H9 (cell line): ENCODE results near the gene NACC2. TPM values are rescaled to one million over a fixed set of nuclear protein-coding genes. Genes with fewer than 3 reads are reported as not detected.

Source experiments
- DNase-seq: peaks from one replicate; pipeline ENCODE4 v3.0.0-alpha.2; 2017
- H2AFZ ChIP-seq: one replicate; pipeline ENCODE4 v1.6.1; 2013; ENCODE audit warnings: mild to moderate bottlenecking, low read length, control low read depth, moderate library complexity
- H2AK5ac ChIP-seq: 2 replicates; pipeline ENCODE4 v1.6.1; 2013; ENCODE audit warnings: low read length, control low read depth, mixed read lengths; ENCODE audit not compliant: insufficient read length
- H2BK120ac ChIP-seq: one replicate; pipeline ENCODE4 v1.6.1; 2013; ENCODE audit warnings: low read depth, mild to moderate bottlenecking, low read length, control low read depth, inconsistent platforms; ENCODE audit not compliant: poor library complexity, severe bottlenecking
- H2BK12ac ChIP-seq: 2 replicates; pipeline ENCODE4 v1.6.1; 2013; ENCODE audit warnings: low read length, control low read depth, mixed read lengths, low read depth; ENCODE audit not compliant: insufficient read length
- H2BK15ac ChIP-seq: 2 replicates; pipeline ENCODE4 v1.6.1; 2013; ENCODE audit warnings: low read depth, low read length, control low read depth
- H2BK20ac ChIP-seq: one replicate; pipeline ENCODE4 v1.6.1; 2013; ENCODE audit warnings: low read depth, mild to moderate bottlenecking, low read length, control low read depth, inconsistent platforms; ENCODE audit not compliant: poor library complexity, severe bottlenecking
- H2BK5ac ChIP-seq: 2 replicates; pipeline ENCODE4 v1.6.1; 2013; ENCODE audit warnings: low read length, control low read depth, mixed read lengths; ENCODE audit not compliant: insufficient read length
- H3K14ac ChIP-seq: 2 replicates; pipeline ENCODE4 v1.6.1; 2013; ENCODE audit warnings: low read length, control low read depth; ENCODE audit not compliant: insufficient read depth
- H3K18ac ChIP-seq: 2 replicates; pipeline ENCODE4 v1.6.1; 2013; ENCODE audit warnings: low read depth, mild to moderate bottlenecking, mixed read lengths, low read length, control low read depth; ENCODE audit not compliant: insufficient read length
- H3K23ac ChIP-seq: 2 replicates; pipeline ENCODE4 v1.6.1; 2013; ENCODE audit warnings: low read length, control low read depth, mixed read lengths, low read depth; ENCODE audit not compliant: insufficient read length
- H3K23me2 ChIP-seq: 2 replicates; pipeline ENCODE4 v1.6.1; 2013; ENCODE audit warnings: low read depth, mild to moderate bottlenecking, mixed read lengths, low read length, control low read depth; ENCODE audit not compliant: insufficient read length, poor library complexity, severe bottlenecking
- H3K27ac ChIP-seq: 2 replicates; pipeline ENCODE4 v1.5.1; 2013; ENCODE audit warnings: low read length, control low read depth, mixed read lengths, low read depth; ENCODE audit not compliant: insufficient read length
- H3K27me3 ChIP-seq: 2 replicates; pipeline ENCODE4 v1.6.1; 2013; ENCODE audit warnings: low read length, control low read depth, inconsistent platforms; ENCODE audit not compliant: insufficient read depth
- H3K4ac ChIP-seq: 2 replicates; pipeline ENCODE4 v1.6.1; 2013; ENCODE audit warnings: low read depth, mild to moderate bottlenecking, control low read depth, inconsistent platforms, low read length, moderate library complexity
- H3K4me1 ChIP-seq: 2 replicates; pipeline ENCODE4 v1.6.1; 2013; ENCODE audit warnings: low read length, control low read depth, inconsistent platforms; ENCODE audit not compliant: insufficient read depth
- H3K4me2 ChIP-seq: 2 replicates; pipeline ENCODE4 v1.6.1; 2013; ENCODE audit warnings: low read length, control low read depth, mixed read lengths; ENCODE audit not compliant: insufficient read length, insufficient read depth
- H3K56ac ChIP-seq: 2 replicates; pipeline ENCODE4 v1.6.1; 2013; ENCODE audit warnings: low read depth, mild to moderate bottlenecking, mixed read lengths, low read length, control low read depth; ENCODE audit not compliant: insufficient read length
- H3K79me1 ChIP-seq: 2 replicates; pipeline ENCODE4 v1.6.1; 2013; ENCODE audit warnings: low read depth, mild to moderate bottlenecking, moderate library complexity, low read length, control low read depth, inconsistent platforms; ENCODE audit not compliant: insufficient read depth, poor library complexity, severe bottlenecking
- H3K79me2 ChIP-seq: 2 replicates; pipeline ENCODE4 v1.6.1; 2013; ENCODE audit warnings: low read length, control low read depth, inconsistent platforms; ENCODE audit not compliant: insufficient read depth
- H3K9ac ChIP-seq: 2 replicates; pipeline ENCODE4 v1.6.1; 2013; ENCODE audit warnings: low read length, control low read depth, mixed read lengths; ENCODE audit not compliant: insufficient read length; ENCODE audit errors: extremely low read depth
- H3K9me3 ChIP-seq: one replicate; pipeline ENCODE4 v1.6.1; 2013; ENCODE audit warnings: low read depth, low read length, inconsistent platforms; ENCODE audit not compliant: control insufficient read depth
- H3T11ph ChIP-seq: one replicate; pipeline ENCODE4 v1.6.1; 2013; ENCODE audit warnings: mild to moderate bottlenecking, low read length, control low read depth, inconsistent platforms
- H4K20me1 ChIP-seq: one replicate; pipeline ENCODE4 v1.6.1; 2013; ENCODE audit not compliant: control insufficient read depth, insufficient read length, insufficient read depth
- H4K5ac ChIP-seq: 2 replicates; pipeline ENCODE4 v1.6.1; 2013; ENCODE audit warnings: low read depth, mild to moderate bottlenecking, mixed read lengths, low read length, control low read depth; ENCODE audit not compliant: insufficient read length
- H4K8ac ChIP-seq: replicated peaks from 2 replicates; pipeline ENCODE4 v1.6.1; 2013; ENCODE audit warnings: low read length, control low read depth, mixed read lengths, low read depth; ENCODE audit not compliant: insufficient read length
- H4K91ac ChIP-seq: 2 replicates; pipeline ENCODE4 v1.6.1; 2013; ENCODE audit warnings: low read depth, mild to moderate bottlenecking, moderate library complexity, mixed read lengths, low read length, control low read depth; ENCODE audit not compliant: insufficient read length
- H3K27ac Mint-ChIP-seq, 3 experiments: 2 replicates in 2 of 3; 3 replicates in 1 of 3; pipeline ENCODE4 v1.8.0; 2020 to 2021; ENCODE audit warnings: mixed read lengths in 3 of 3, mild to moderate bottlenecking in 1 of 3, moderate library complexity in 1 of 3
- H3K27me3 Mint-ChIP-seq: 2 replicates; pipeline ENCODE4 v1.8.0; 2021; ENCODE audit warnings: low read depth, mild to moderate bottlenecking, moderate library complexity, mixed read lengths
- H3K36me3 Mint-ChIP-seq, 3 experiments: 2 replicates in 2 of 3; 3 replicates in 1 of 3; pipeline ENCODE4 v1.8.0; 2020 to 2021; ENCODE audit warnings: low read depth in 3 of 3, mixed read lengths in 3 of 3; ENCODE audit not compliant: insufficient read depth in 1 of 3
- H3K4me1 Mint-ChIP-seq, 2 experiments: 2 replicates each; pipeline ENCODE4 v1.8.0; 2020; ENCODE audit warnings: mixed read lengths in 2 of 2
- H3K4me3 Mint-ChIP-seq, 2 experiments: 2 replicates in 1 of 2; 3 replicates in 1 of 2; pipeline ENCODE4 v1.8.0; 2020 to 2021; ENCODE audit warnings: mild to moderate bottlenecking in 2 of 2, mixed read lengths in 2 of 2, moderate library complexity in 1 of 2
- H3K9me3 Mint-ChIP-seq, 2 experiments: 2 replicates in 1 of 2; 3 replicates in 1 of 2; pipeline ENCODE4 v1.8.0; 2020; ENCODE audit warnings: mild to moderate bottlenecking in 2 of 2, mixed read lengths in 2 of 2, moderate library complexity in 1 of 2
- WGBS: extraction: QIAGEN DNeasy Blood & Tissue Kit; methylation state at CpG from one replicate; pipeline ENCODE4 v1.1.7; 2013; ENCODE audit warnings: missing lambda C conversion rate, low lambda C conversion rate, mixed read lengths; ENCODE audit not compliant: insufficient read length; ENCODE audit errors: extremely low coverage; 5-methylcytosine and 5-hydroxymethylcytosine counted together
- total RNA-seq: library from RNA; stranded (reverse); gene quantifications from 2 replicates; pipeline ENCODE4 v1.2.1, GENCODE V29; 2021
- TF ChIP-seq, protein P1 (sequence below): fragments of 200-600 bp; sonication (generic); conservative IDR thresholded peaks from 3 replicates; pipeline ENCODE4 v1.8.0; 2021; ENCODE audit warnings: antibody characterized with exemption, mild to moderate bottlenecking

NACC2 gene
- total RNA-seq, 1 experiment from 2014 or later: 11.5 TPM

- Histone ChIP-seq H2BK5ac (no peak overlapping the region), H3K4ac (no peak overlapping the region), H3K4me2 (no peak overlapping the region), H2BK20ac (no peak overlapping the region), H4K5ac (no peak overlapping the region), H3K9ac (no peak overlapping the region), H3K14ac (no peak overlapping the region; the same call in 1 of the 2 replicates), H3K23me2 (no peaks in the 10 kb centered on the region), H3K79me2 (no peaks in the 10 kb centered on the region), H3K23ac (no peak overlapping the region), H3K4me1 (no peaks in the 10 kb centered on the region; the same call in 1 of the 2 replicates), H4K91ac (no peak overlapping the region), H3K27ac (no peak overlapping the region), H4K8ac (no peak overlapping the region), H2BK15ac (no peak overlapping the region), H2AFZ (no peak overlapping the region), H3K18ac (no peak overlapping the region), H3K9me3 (no peaks in the 10 kb centered on the region), H2AK5ac (no peak overlapping the region), H3K27me3 (no peaks in the 10 kb centered on the region), H2BK12ac (no peak overlapping the region), H3K56ac (no peak overlapping the region), H3T11ph (no peak overlapping the region), H3K79me1 (no peaks in the 10 kb centered on the region), H2BK120ac (no peak overlapping the region), H4K20me1 (no peaks in the 10 kb centered on the region)
- no peaks in the 10 kb centered on the region; a peak in 1 of 5 replicates for H3K9me3 Mint-ChIP-seq
- peaks cover 32 to 47% of the 10 kb centered on the region in 2 experiments for H3K4me1 Mint-ChIP-seq
- no peak overlapping the region for H3K4me3 Mint-ChIP-seq
- TF ChIP-seq, protein P1, sequence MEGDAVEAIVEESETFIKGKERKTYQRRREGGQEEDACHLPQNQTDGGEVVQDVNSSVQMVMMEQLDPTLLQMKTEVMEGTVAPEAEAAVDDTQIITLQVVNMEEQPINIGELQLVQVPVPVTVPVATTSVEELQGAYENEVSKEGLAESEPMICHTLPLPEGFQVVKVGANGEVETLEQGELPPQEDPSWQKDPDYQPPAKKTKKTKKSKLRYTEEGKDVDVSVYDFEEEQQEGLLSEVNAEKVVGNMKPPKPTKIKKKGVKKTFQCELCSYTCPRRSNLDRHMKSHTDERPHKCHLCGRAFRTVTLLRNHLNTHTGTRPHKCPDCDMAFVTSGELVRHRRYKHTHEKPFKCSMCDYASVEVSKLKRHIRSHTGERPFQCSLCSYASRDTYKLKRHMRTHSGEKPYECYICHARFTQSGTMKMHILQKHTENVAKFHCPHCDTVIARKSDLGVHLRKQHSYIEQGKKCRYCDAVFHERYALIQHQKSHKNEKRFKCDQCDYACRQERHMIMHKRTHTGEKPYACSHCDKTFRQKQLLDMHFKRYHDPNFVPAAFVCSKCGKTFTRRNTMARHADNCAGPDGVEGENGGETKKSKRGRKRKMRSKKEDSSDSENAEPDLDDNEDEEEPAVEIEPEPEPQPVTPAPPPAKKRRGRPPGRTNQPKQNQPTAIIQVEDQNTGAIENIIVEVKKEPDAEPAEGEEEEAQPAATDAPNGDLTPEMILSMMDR: no peak
- no CpG with 5 or more reads among the region's 10 CpGs for whole genome bisulfite sequencing
- H3K27me3 Mint-ChIP-seq: no peaks in the 10 kb centered on the region
- DNase-seq: no peak
- no peak overlapping the region; a peak in 1 of 7 replicates for H3K27ac Mint-ChIP-seq
- H3K36me3 Mint-ChIP-seq: 0 out of 7 replicates have a peak, but pooled peaks cover 0 to 4% (median 0%) of the 10 kb centered on the region in 3 experiments
Measured at GRCh38 chr9:136002881-136003280, 92.2 kb downstream of the NACC2 start.
